Neural cell (in vitro differentiated cells): ENCODE data around the gene ACP7. TPM values are rescaled to one million over a fixed set of nuclear protein-coding genes. Genes with fewer than 3 reads are reported as not detected.

Experiments used
- H2AFZ ChIP-seq: fragments of 200-600, 300-800 bp; sonication (generic), shearing (Covaris generic); 2 replicates; pipeline ENCODE4 v1.6.0; 2014; ENCODE audit warnings: low read depth, mild to moderate bottlenecking, antibody characterized with exemption, low read length, moderate library complexity
- H3F3A ChIP-seq: fragments of 200-600 bp; shearing (Covaris generic); 2 replicates; pipeline ENCODE4 v1.6.1; 2016; ENCODE audit warnings: mild to moderate bottlenecking, moderate library complexity, mixed read lengths, antibody characterized with exemption, low read length; ENCODE audit not compliant: insufficient read depth, poor library complexity, severe bottlenecking
- H3K27ac ChIP-seq: fragments of 200-600, 300-800 bp; sonication (generic), shearing (Covaris generic); 2 replicates; pipeline ENCODE4 v1.5.1; 2014; ENCODE audit warnings: mild to moderate bottlenecking, low read length, moderate library complexity
- H3K27me3 ChIP-seq: fragments of 300-800, 200-600 bp; sonication (generic), shearing (Covaris generic); 2 replicates; pipeline ENCODE4 v1.6.0; 2014; ENCODE audit warnings: mild to moderate bottlenecking, low read depth, low read length, moderate library complexity; ENCODE audit not compliant: insufficient read depth
- H3K36me3 ChIP-seq: fragments of 300-800, 200-600 bp; sonication (generic), shearing (Covaris generic); 2 replicates; pipeline ENCODE4 v1.5.1; 2014; ENCODE audit warnings: mild to moderate bottlenecking, antibody characterized with exemption, low read length, moderate library complexity; ENCODE audit not compliant: insufficient read depth
- H3K4me2 ChIP-seq: fragments of 300-800, 200-600 bp; sonication (generic), shearing (Covaris generic); 2 replicates; pipeline ENCODE4 v1.6.0; 2014; ENCODE audit warnings: mild to moderate bottlenecking, low read length
- H3K4me3 ChIP-seq: fragments of 300-800, 200-600 bp; sonication (generic), shearing (Covaris generic); 2 replicates; pipeline ENCODE4 v1.5.1; 2014; ENCODE audit warnings: mild to moderate bottlenecking, low read length, moderate library complexity
- H3K79me2 ChIP-seq: fragments of 200-600 bp; shearing (Covaris generic); replicated peaks from 2 replicates; pipeline ENCODE4 v1.6.0; 2014; ENCODE audit warnings: mild to moderate bottlenecking, low read length, moderate library complexity; ENCODE audit not compliant: insufficient read depth
- H3K9ac ChIP-seq: fragments of 300-800, 200-600 bp; sonication (generic), shearing (Covaris generic); 2 replicates; pipeline ENCODE4 v1.6.1; 2016; ENCODE audit warnings: mild to moderate bottlenecking, low read length, mixed read lengths
- H3K9me2 ChIP-seq: fragments of 200-600 bp; shearing (Covaris generic); 2 replicates; pipeline ENCODE4 v1.6.1; 2016; ENCODE audit warnings: mild to moderate bottlenecking, low read length, mixed read lengths; ENCODE audit not compliant: insufficient read depth
- H3K9me3 ChIP-seq: fragments of 200-600, 300-800 bp; sonication (generic), shearing (Covaris generic); 2 replicates; pipeline ENCODE4 v1.6.1; 2016; ENCODE audit warnings: mild to moderate bottlenecking, mixed run types, low read length, moderate library complexity, mixed read lengths
- H4K20me1 ChIP-seq: fragments of 200-600 bp; shearing (Covaris generic); 2 replicates; pipeline ENCODE4 v1.6.1; 2016; ENCODE audit warnings: mild to moderate bottlenecking, mixed run types; ENCODE audit not compliant: insufficient read depth
- CTCF ChIP-seq: fragments of 450-650 bp; IDR thresholded peaks from 2 replicates; pipeline ENCODE4 v1.5.1; 2014; ENCODE audit warnings: antibody characterized with exemption, mild to moderate bottlenecking, moderate library complexity; ENCODE audit not compliant: poor library complexity, severe bottlenecking
- EP300 ChIP-seq: fragments of 450-650 bp; conservative IDR thresholded peaks from 2 replicates; pipeline ENCODE4 v1.6.1; 2014; ENCODE audit warnings: antibody characterized with exemption, mild to moderate bottlenecking, moderate library complexity; ENCODE audit not compliant: poor library complexity, severe bottlenecking
- MXI1 ChIP-seq: fragments of 450-650 bp; conservative IDR thresholded peaks from 2 replicates; pipeline ENCODE4 v1.6.1; 2014; ENCODE audit warnings: antibody characterized with exemption, mild to moderate bottlenecking; ENCODE audit not compliant: poor library complexity, severe bottlenecking
- RAD21 ChIP-seq: fragments of 450-650 bp; conservative IDR thresholded peaks from 2 replicates; pipeline ENCODE4 v1.6.1; 2014; ENCODE audit warnings: antibody characterized with exemption, mild to moderate bottlenecking, moderate library complexity
- REST ChIP-seq: IDR thresholded peaks from 2 replicates; pipeline ENCODE4 v1.6.1; 2012; ENCODE audit warnings: borderline replicate concordance
- SMC3 ChIP-seq: fragments of 450-650 bp; conservative IDR thresholded peaks from 2 replicates; pipeline ENCODE4 v1.6.1; 2014; ENCODE audit warnings: antibody characterized with exemption, mild to moderate bottlenecking, moderate library complexity; ENCODE audit not compliant: poor library complexity
- polyA plus RNA-seq: library from polyadenylated mRNA; depleted of rRNA; stranded (reverse); fragments of >200 nt; gene quantifications from 2 replicates; pipeline ENCODE4 v1.2.3, GENCODE V29; 2014

Gene ACP7
- polyA plus RNA-seq, 1 donor from 2014 or later, result not detected

GRCh38 chr19:39157275-39157996, 73.3 kb downstream of the ACP7 start:
- Histone ChIP-seq H3F3A (no peaks in the 10 kb centered on the region), H4K20me1 (no peaks in the 10 kb centered on the region), H3K27ac (no peak overlapping the region)

GRCh38 chr19:39157997-39158389, 73.8 kb downstream of the ACP7 start:
- Histone ChIP-seq H3K27me3 (no peaks in the 10 kb centered on the region), H2AFZ (no peak overlapping the region), H3K27ac (no peak overlapping the region), H3F3A (no peaks in the 10 kb centered on the region), H3K79me2 (no peaks in the 10 kb centered on the region), H3K9ac (no peak overlapping the region), H3K4me2 (no peak overlapping the region), H3K4me3 (no peak overlapping the region), H4K20me1 (no peaks in the 10 kb centered on the region), H3K9me2 (no peaks in the 10 kb centered on the region), H3K36me3 (no peaks in the 10 kb centered on the region), H3K9me3 (no peaks in the 10 kb centered on the region)
- no peak for TF ChIP-seq SMC3
- TF ChIP-seq RAD21, result no peak
- no peak for TF ChIP-seq CTCF
- TF ChIP-seq EP300, result no peak

More at GRCh38 chr19:39157275-39157996, 73.3 kb downstream of the ACP7 start:
- Histone ChIP-seq H3K36me3 (no peaks in the 10 kb centered on the region), H3K9me2 (no peaks in the 10 kb centered on the region), H3K4me3 (no peak overlapping the region), H3K9me3 (no peaks in the 10 kb centered on the region), H3K79me2 (no peaks in the 10 kb centered on the region), H3K4me2 (no peak overlapping the region), H3K9ac (no peak overlapping the region), H2AFZ (no peak overlapping the region), H3K27me3 (no peaks in the 10 kb centered on the region)
- TF ChIP-seq MXI1 (no peak), CTCF (no peak)

- Histone ChIP-seq H4K20me1 (no peaks in the 10 kb centered on the region), H3K27me3 (no peaks in the 10 kb centered on the region), H3K36me3 (no peaks in the 10 kb centered on the region), H3K9ac (no peak overlapping the region), H3K9me3 (no peaks in the 10 kb centered on the region), H3K79me2 (no peaks in the 10 kb centered on the region), H3K4me3 (no peak overlapping the region), H3K27ac (no peak overlapping the region), H2AFZ (no peak overlapping the region), H3F3A (no peaks in the 10 kb centered on the region), H3K4me2 (no peak overlapping the region), H3K9me2 (no peaks in the 10 kb centered on the region)
- no peak for TF ChIP-seq REST
- no peak for TF ChIP-seq EP300
- TF ChIP-seq RAD21, result no peak
Observed at GRCh38 chr19:39158646-39159260, 74.6 kb downstream of the ACP7 start.
